HG03108 (cell line): ENCODE results near the gene ZNF732.
"Not testable (repeated sequence)": the region's sequence is repeated elsewhere in the genome, so short reads cannot be mapped to it uniquely, and the experiment has no call there.

Experiments used
- ATAC-seq: cut with Tn5 transposase; IDR thresholded peaks from one replicate; pipeline ENCODE4 v1.9.1; 2021; ENCODE audit warnings: moderate library complexity; ENCODE audit not compliant: unreplicated experiment

The ZNF732 gene

GRCh38 chr4:304969-305680 is at the start of gene ZNF732:
Gene ZNF732, minus strand, starts transcription at chr4:305474. Its CDS starts 164 bp downstream, at chr4:305310.
- no peak for ATAC-seq

DNA sequence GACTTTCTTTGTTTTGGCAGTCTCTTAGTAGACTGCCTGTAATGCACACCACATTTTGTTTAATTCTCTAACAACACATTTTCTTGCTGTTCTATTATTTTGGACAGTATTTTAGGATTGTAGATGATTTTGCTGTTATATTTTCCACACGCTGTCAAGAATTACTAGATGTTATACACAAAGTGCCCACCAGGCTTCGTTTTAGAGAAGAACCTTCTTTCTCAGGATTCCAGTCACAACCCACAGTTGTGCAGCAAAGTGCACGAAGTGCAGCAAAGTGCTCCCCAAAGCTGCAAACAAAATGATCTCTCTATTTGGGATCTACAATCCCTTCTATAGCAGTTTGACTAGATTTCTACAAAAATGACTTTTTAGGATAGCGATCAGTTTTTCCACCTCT is 34.7 kb upstream of the ZNF732 start:
- no peak for ATAC-seq

DNA sequence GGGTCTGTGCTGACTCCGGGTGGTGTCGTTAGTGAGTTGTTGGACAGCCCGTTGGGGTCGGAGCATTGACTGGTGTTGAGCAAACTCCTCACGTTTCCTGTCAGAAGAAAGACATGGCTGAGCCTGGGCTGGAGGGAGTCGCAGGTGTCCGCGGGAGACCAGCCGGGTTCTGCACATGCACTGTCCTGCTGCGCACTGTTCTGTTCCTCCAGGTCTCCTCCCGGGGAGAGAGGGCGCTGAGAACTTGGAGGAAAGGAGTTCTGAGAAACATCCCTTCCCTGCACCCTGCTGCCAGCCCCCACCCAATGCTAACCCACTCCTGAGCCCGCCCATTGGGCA is 33.5 kb upstream of the ZNF732 start:
- no peak for ATAC-seq

DNA sequence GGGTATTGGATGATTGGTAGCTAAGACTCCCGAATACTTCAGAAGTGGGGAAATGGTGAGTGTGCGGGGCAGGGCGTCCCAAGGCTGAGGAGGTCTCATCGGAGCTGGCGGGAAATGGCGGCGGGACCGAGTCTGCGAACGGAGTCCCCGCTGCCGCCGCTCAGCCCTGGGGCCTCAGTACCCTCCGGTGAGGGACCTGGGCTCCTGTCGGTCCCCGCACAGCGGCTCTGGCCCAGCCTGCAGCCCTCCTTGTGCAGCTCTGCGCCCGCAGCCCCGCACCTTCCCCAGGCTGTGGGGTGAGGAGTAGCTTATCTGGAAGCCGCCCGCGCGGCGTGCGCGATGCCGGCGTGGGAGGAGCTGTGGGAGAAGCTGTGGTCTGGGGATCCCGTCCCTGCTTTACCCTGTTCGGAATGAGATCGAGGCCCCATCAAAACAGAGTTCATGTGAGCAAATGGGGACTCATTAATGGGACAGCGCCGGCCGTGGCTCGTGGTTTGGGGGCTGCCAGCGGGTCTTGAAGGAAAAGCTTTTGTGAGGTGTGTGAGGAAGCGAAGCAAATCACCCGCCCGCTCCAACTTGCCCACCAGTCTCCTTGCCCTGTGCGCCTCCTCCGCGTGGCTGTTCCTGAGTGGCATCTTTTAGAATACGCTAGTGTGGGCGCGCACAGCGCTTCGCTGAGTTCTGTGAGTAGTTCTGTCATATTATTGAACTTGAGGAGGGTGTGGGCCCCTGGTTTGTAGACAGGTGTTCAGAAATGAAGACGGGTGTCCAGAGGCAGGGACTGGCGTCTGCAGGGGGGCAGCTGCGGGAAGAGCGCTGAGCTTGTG is 32.9 kb upstream of the ZNF732 start:
- ATAC-seq, result peak; percentile 15

DNA sequence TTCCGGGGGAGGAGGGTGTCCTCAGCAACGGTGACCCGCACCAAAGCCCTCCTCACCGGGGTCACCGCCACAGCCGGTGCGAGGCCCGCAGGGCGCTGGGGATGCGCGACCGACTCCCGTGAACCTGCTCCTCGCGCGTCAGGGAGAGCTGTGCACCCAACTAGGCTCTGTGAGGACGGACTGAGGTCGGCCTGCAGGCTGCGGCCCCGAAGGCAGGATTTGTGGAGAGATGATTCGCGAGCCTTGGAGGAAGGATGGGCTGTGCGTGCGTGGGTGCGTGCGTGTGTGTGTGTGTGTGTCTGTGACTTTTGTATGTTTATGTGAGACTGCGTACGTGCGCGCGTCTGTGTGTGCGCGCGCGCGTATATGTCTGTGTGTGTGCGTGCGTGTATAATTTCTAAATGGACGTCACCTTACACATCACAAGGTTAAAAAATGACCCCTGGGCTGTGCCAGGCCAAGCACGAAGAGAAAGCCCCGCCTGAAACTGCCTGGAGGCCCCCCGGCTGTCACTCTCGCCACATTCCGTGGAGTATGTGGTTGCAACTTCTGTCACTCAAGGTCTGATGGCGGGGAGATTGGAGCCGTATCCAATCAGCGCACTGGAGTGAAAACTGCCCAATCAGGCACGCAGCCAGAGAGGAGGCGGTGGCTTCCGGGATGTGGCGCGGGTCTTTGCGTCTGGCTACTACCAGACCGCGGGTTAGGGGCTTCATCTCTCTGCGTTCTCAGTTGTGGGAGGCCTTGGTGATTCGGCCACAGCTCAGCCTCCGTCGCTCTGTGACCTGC is 32.1 kb upstream of the ZNF732 start, which contains the start of gene ZNF141:
ZNF141 (plus strand) TSS at position 672 of the 789 bp plus-strand sequence. CDS start 170 bp downstream, outside the sequence.
- peak; percentile 95 for ATAC-seq

DNA sequence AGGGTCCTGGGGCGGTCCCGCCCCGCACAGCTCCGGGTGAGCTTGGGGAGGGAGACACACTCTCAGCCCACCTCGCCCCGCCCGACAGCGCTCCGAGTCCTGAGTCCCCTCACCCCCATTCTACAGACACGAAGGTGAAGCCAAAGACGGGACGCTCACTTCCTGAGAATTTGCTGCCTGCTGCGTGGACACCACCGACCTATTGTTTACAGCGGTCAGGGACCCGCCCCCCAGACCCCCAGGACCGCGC is 31.5 kb upstream of the ZNF732 start:
- ATAC-seq, result peak; percentile 3

DNA sequence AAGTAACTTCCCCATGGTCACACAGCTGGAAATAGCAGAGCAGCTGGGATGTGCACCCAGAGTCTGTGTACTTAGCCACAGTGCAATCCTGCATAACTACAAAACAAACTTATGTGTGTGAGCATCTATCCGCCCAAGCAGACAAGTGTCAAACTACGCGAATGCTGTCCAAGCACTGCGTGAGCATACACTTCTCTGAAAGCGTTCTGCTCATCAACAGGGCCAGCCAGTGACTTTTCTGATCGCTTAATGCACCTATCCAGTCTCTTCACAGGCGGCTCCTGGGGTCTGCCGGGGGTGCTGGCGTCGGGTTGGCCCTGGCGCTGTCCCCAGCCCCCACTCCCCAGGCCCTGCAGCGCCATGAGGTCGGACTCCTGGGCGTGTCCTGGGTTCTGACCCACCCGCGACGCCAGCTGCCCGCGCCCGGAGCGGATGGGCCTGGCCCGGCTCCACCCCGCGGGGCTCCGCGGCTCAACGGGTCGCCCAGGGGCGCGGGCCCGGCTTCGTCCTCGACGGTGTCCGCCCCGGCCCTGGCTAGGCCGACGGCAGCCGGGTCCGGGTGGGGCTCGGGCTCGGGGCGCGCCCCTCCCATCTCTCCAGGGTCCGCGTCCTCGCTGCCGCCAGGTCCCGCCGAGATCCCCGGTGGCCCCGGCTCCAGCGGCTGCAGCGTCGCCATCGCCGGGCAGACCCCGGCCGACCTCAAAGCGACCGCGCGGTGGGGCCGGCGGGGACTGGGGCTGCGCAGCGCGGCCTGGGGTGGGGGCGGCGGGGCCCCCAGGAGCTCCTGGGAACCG is 31.0 kb upstream of the ZNF732 start:
- no peak for ATAC-seq

DNA sequence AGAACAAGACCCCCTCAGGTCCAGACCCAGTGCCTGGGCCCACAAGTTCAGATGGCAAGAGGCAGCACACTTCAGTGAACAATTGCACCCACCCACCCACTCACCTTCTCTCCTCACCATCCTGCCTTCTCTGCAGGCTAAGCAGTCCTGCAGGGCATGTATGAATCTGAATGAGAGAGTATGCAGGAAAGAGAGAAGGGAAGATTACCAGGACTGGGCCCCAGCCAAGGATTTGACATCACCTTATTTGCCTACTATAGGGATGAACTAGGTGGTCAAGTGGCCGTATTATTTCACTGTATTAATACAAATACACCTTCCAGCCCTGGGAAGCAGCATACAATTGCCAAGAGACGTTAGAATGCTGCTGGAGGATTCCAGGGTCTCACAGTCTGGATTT is 30.2 kb upstream of the ZNF732 start:
- ATAC-seq, result no peak

DNA sequence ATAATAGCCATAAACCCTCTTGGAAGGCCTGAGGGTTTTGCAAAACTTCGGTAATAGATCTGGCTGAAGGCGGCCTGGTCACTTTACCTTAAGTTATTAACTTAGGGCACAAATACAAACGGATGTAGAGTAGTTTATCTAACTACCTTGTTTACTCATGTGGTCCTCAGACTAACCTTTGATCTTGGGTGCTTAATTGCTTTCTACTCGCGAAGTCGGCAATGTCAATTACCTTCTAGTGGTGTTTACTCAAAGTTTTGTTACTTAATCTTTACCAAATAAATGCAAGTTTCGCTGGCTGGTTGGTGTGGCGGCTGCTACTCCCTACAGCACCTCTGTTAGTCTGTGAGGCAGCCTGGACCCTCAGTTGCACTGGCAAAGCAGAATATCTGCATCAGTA is 23.5 kb upstream of the ZNF732 start:
- no peak for ATAC-seq

DNA sequence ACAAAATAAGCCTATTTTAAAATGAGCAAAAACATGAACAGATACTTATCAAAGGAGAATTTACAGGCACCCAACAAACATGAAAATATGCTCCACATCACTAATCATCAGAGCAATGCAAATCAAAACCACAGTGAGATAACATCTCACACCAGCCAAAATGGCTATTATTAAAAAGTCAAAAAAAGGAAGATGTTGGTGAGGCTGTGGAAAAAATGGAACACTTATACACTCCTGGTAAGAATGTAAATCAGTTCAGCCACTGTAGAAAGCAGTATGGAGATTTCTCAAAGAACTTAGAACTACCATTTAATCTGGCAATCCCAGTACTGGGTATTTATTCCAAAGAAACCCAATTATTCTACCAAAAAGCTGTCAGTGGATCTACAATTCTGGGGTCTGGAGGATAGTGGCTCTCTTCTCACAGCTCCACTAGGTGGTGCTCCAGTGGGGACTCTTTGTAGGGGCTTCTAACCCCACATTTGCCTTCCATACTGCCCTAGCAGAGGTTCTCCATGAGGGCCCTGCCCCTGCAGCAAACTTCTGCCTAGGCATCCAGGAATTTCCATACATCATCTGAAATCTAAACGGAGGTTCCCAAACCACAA is 9.1 kb upstream of the ZNF732 start:
- no peak for ATAC-seq

DNA sequence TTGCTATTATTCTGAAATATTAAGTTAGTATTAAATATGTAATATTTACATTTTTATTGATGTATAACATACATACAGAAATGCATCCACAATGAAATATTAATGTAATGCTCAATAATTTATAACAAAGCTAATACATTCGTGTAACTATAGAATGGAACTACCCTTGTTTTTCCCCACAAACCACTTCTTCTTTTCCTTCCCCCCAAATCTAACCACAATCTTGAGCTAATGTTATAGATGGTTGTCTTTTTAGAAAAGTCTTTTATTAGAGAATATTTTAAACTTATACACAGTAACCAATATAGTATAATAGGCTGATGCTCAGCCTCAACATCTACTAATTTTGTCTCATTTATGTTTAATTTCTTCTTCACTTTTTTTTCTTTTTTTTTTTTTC is 4.5 kb upstream of the ZNF732 start:
- ATAC-seq, result no peak

GRCh38 chr4:306551-306961 is 1.3 kb upstream of the ZNF732 start:
- ATAC-seq, result peak; percentile 76

DNA sequence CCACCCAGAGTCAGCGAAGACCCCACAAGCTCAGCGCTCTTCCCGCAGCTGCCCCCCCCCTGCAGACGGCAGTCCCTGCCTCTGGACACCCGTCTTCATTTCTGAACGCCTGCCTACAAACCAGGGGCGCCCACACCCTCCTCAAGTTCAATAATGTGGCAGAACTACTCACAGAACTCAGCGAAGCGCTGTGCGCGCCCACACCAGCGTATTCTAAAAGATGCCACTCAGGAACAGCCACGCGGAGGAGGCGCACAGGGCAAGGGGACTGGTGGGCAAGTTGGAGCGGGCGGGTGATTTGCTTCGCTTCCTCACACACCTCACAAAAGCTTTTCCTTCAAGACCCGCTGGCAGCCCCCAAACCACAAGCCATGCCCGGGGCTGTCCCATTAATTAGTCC is 758 bp downstream of the ZNF732 start:
- ATAC-seq, result not testable (repeated sequence)

GRCh38 chr4:302381-302780 is 2.9 kb downstream of the ZNF732 start:
- ATAC-seq, result no peak

DNA sequence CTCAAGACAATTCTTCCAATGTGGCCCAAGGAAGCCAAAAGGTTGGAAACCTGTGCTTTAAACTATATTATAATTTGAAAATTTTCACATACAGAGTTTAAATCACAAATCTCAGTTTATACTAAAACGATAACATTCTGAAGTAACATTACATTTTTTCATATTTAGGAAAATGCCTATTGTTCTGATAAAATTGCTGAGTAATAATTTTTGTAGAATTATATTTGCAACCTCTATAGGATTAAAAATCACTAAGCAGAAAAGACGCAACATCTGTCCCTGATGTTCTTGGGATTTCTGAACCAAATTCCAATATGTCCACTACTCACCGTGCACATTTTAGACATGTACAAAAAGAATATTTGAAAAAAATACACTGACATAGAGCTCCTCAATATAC is 10.5 kb downstream of the ZNF732 start:
- ATAC-seq, result no peak

DNA sequence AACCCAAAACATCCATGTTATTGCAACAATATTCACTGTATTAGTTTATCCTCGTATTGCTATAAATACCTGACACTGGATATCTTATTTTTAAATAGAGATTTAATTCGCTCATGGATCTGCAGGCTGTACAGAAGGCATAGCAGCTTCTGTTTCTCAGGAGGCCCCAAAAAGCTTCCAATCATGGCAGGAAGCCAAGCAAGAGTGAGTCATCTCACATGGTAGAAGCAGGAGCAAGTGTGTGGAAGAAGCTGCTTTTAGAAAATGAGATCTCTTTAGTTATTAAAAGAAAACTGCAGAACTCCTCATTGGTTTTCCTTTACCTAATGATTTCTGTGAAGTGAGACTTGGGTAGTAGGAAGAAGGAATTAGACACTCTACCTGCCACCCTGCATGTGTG is 16.4 kb downstream of the ZNF732 start:
- ATAC-seq, result no peak

- ATAC-seq, result no peak
Measured at GRCh38 chr4:273309-274017, 31.8 kb downstream of the ZNF732 start.

DNA sequence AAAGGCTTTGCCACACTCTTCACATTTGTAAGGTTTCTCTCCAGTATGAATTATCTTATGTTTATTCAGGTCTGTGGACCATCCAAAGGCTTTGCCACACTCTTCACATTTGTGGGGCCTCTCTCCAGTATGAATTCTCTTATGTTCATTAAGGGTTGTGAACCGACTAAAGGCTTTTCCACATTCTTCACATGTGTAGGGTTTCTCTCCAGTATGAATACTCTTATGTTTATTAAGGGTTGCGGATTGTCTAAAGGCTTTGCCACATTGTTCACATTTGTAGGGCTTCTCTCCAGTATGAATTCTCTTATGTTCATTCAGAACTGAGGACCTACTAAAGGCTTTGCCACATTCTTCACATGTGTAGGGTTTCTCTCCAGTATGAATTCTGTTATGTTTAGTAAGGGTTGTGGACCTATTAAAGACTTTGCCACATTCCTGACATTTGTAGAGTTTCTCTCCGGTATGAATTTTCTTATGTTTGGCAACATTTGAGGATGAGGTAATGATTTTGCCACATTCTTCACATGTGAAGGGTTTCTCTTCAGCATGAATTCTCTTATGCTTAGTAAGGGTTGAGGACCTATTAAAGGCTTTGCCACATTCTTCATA is 33.7 kb downstream of the ZNF732 start:
- ATAC-seq, result no peak

GRCh38 chr4:259240-259639 is 46.0 kb downstream of the ZNF732 start:
- not testable (repeated sequence) for ATAC-seq

DNA sequence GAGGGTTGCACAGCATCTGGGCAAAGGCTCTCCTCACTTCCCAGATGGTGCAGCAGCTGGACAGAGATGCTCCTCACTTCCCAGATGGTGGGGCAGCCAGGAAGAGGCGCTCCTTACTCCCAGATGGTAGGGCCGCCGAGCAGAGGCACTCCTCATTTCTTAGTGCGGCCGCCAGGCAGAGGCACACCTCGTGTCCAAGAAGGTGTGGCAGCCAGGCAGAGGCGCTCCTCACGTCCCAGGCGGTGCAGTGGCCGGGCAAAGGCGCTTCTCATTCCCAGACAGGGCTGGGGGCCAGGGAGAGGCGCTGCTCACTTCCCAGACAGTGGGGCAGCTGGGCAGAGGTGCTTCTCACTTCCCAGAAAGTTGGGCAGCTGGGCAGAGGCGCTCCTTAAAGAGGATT is 48.8 kb downstream of the ZNF732 start:
- ATAC-seq, result no peak
